ENCODE measurements around the gene MTHFSD. TPM values are rescaled to one million over a fixed set of nuclear protein-coding genes. Genes with fewer than 3 reads are reported as not detected.

The MTHFSD gene
- polyA plus RNA-seq, 1 donor (not counting 4 experiments of a cell fraction or from before 2014, with no cell fraction given): 14.7 TPM

DNA sequence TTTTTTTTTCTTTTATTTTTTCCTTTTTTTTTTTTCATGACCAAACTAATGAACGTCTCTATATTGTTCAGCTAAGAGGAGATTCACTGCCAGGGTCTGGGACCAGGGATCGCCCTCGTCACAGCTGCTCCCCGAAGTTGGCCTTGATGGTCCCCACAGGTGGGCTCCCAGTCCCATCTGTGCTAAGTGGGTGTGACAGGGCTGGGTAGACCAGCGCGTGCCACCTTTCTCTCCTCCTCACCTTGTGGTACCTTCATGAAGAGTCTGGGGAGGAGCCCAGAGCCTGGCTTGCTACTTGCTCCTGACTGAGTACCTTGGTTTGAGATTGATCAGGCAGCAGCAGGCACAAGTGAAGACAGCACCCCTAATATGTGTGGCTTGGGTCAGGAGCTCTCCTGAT is 51.2 kb downstream of the MTHFSD start:
- DNase-seq (ENCODE audit: low read depth, low spot score) (no peak), FAIRE-seq (no peak)
- no peak overlapping the region for H3K4me2 ChIP-seq (ENCODE audit: control insufficient read depth, extremely low read depth, insufficient read depth, low read depth, low read length)
- H3K79me2 ChIP-seq (ENCODE audit: control insufficient read depth, insufficient read depth, low read length): no peaks in the 10 kb centered on the region
- no peak overlapping the region for H3K9ac ChIP-seq (ENCODE audit: control insufficient read depth, extremely low read depth, insufficient read depth, low read length)
- TF ChIP-seq, protein P1, sequence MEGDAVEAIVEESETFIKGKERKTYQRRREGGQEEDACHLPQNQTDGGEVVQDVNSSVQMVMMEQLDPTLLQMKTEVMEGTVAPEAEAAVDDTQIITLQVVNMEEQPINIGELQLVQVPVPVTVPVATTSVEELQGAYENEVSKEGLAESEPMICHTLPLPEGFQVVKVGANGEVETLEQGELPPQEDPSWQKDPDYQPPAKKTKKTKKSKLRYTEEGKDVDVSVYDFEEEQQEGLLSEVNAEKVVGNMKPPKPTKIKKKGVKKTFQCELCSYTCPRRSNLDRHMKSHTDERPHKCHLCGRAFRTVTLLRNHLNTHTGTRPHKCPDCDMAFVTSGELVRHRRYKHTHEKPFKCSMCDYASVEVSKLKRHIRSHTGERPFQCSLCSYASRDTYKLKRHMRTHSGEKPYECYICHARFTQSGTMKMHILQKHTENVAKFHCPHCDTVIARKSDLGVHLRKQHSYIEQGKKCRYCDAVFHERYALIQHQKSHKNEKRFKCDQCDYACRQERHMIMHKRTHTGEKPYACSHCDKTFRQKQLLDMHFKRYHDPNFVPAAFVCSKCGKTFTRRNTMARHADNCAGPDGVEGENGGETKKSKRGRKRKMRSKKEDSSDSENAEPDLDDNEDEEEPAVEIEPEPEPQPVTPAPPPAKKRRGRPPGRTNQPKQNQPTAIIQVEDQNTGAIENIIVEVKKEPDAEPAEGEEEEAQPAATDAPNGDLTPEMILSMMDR (optimal IDR thresholded peaks at IDR 0.05 in 1 of 3, IDR thresholded peaks at IDR 0.05 in 1 of 3, conservative IDR thresholded peaks at IDR 0.05 in 1 of 3; ENCODE audit: extremely low read depth in 1 of 3, insufficient read depth in 2 of 3, low read length in 3 of 3): no peak
- no peak overlapping the region for H3K27ac ChIP-seq (ENCODE audit: control insufficient read depth, insufficient read depth, low read length)
- H3K9me1 ChIP-seq (ENCODE audit: control insufficient read depth, extremely low read depth, insufficient read depth, low read length): no peaks in the 10 kb centered on the region
- H3K4me1 ChIP-seq (ENCODE audit: control insufficient read depth, extremely low read depth, insufficient read depth, low read length): peaks cover under 1% of the 10 kb centered on the region
- peaks cover 100% of the 10 kb centered on the region for H3K27me3 ChIP-seq (ENCODE audit: control insufficient read depth, extremely low read depth, insufficient read depth, low read length)
- H4K20me1 ChIP-seq (ENCODE audit: control insufficient read depth, extremely low read depth, insufficient read depth, low read length): no peaks in the 10 kb centered on the region
- dilution Hi-C loops (cut with MboI; ENCODE audit: extremely low pct_ligation_motif_present, low sequenced_read_pairs): no loop called here
- no peak overlapping the region for H2AFZ ChIP-seq (ENCODE audit: control insufficient read depth, low read length)
- H3K9me3 ChIP-seq (ENCODE audit: control insufficient read depth, low read depth, low read length): no peaks in the 10 kb centered on the region
- H3K36me3 ChIP-seq (ENCODE audit: control insufficient read depth in 2 of 2, extremely low read depth in 1 of 2, insufficient read depth in 2 of 2, low read length in 2 of 2): no peaks in the 10 kb centered on the region
- no peak overlapping the region for H3K4me3 ChIP-seq (ENCODE audit: control insufficient read depth in 2 of 3, extremely low read depth in 1 of 3, insufficient read depth in 2 of 3, low read depth in 1 of 3, low read length in 3 of 3)

DNA sequence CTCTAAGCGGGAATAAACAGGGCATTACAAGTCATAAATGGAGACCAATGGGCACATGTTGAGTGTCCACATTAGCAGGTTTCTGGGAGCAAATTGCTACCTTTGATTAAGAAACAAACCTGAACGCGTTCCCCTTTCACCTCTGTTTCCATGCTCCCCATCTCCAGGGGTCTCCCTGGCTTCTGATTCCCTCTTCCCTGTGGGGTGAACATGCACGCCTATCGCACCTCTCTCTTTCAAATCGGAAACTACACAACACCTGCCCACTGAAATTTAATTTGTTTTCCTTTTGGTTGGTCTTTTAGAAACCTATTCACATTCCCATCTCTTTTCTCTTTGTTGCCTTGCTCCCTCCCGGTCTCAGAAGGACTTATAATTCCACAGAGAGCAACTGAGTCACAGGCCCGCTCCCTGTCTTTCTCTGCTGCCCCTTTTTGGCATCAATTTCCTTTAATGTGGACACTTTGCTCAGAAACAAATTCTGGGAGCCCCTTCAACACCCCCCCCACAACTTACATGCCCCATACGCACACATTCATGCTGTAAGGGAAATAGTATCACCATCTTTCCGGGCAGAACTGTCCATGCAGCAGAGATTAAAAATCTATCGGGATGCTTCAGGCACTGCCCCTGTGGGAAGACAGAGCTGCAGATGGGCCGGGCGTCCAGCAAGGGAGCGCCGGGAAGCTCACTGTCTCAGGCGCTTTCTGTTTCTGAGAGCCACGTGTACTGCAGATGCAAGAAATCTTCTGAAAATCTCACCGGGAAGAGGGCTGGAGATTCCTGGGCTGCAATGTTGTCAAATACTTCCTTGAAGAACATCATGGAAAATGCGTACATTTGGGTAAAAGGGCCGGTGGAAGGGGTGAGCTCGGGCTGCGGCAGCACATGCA is 51.9 kb downstream of the MTHFSD start:
- dilution Hi-C loops (cut with MboI; ENCODE audit: extremely low pct_ligation_motif_present, low sequenced_read_pairs): no loop called here
- Histone ChIP-seq H2AFZ (ENCODE audit: control insufficient read depth, low read length) (no peak overlapping the region), H3K9ac (ENCODE audit: control insufficient read depth, extremely low read depth, insufficient read depth, low read length) (no peak overlapping the region), H3K79me2 (ENCODE audit: control insufficient read depth, insufficient read depth, low read length) (no peaks in the 10 kb centered on the region), H3K4me1 (ENCODE audit: control insufficient read depth, extremely low read depth, insufficient read depth, low read length) (no peaks in the 10 kb centered on the region), H3K4me3 (ENCODE audit: control insufficient read depth in 2 of 3, extremely low read depth in 1 of 3, insufficient read depth in 2 of 3, low read depth in 1 of 3, low read length in 3 of 3) (no peak overlapping the region), H3K36me3 (ENCODE audit: control insufficient read depth in 2 of 2, extremely low read depth in 1 of 2, insufficient read depth in 2 of 2, low read length in 2 of 2) (no peaks in the 10 kb centered on the region), H3K27ac (ENCODE audit: control insufficient read depth, insufficient read depth, low read length) (no peak overlapping the region), H4K20me1 (ENCODE audit: control insufficient read depth, extremely low read depth, insufficient read depth, low read length) (no peaks in the 10 kb centered on the region), H3K9me1 (ENCODE audit: control insufficient read depth, extremely low read depth, insufficient read depth, low read length) (no peaks in the 10 kb centered on the region), H3K4me2 (ENCODE audit: control insufficient read depth, extremely low read depth, insufficient read depth, low read depth, low read length) (no peak overlapping the region), H3K27me3 (ENCODE audit: control insufficient read depth, extremely low read depth, insufficient read depth, low read length) (peaks cover 100% of the 10 kb centered on the region), H3K9me3 (ENCODE audit: control insufficient read depth, low read depth, low read length) (no peaks in the 10 kb centered on the region)
- FAIRE-seq: no peak
- TF ChIP-seq, protein P1 (optimal IDR thresholded peaks at IDR 0.05 in 1 of 3, IDR thresholded peaks at IDR 0.05 in 1 of 3, conservative IDR thresholded peaks at IDR 0.05 in 1 of 3; ENCODE audit: extremely low read depth in 1 of 3, insufficient read depth in 2 of 3, low read length in 3 of 3): no peak
- TF ChIP-seq EZH2 (IDR thresholded peaks at IDR 0.05; ENCODE audit: low read length): peak; percentile 63
- no peak for DNase-seq (ENCODE audit: low read depth, low spot score)
